NCI-H2171 treated with DMSO at 0.1 percent for 48 hours (cell line): Measurements from ENCODE around the gene ZSWIM5.

Source experiments
- DNase-seq: peaks from one replicate; lab custom pipeline; 2025; lab: John Stamatoyannopoulos, UW

ZSWIM5 gene

GRCh38 chr1:45026446-45026845 is 180.0 kb downstream of the ZSWIM5 start:
- DNase-seq, result no peak

GRCh38 chr1:45023663-45024062 is 182.7 kb downstream of the ZSWIM5 start:
- no peak for DNase-seq

GRCh38 chr1:45018599-45019230 is 187.7 kb downstream of the ZSWIM5 start:
- peak; percentile 75 for DNase-seq

GRCh38 chr1:45016767-45017166 is 189.6 kb downstream of the ZSWIM5 start:
- no peak for DNase-seq

GRCh38 chr1:45016090-45016697 is 190.2 kb downstream of the ZSWIM5 start:
- no peak for DNase-seq

GRCh38 chr1:45015683-45016082 is 190.7 kb downstream of the ZSWIM5 start:
- no peak for DNase-seq

GRCh38 chr1:45014321-45015028 is 191.9 kb downstream of the ZSWIM5 start:
- peak; percentile 82 for DNase-seq

GRCh38 chr1:45013551-45014209 is 192.7 kb downstream of the ZSWIM5 start:
- no peak for DNase-seq

GRCh38 chr1:45012639-45013278 is 193.6 kb downstream of the ZSWIM5 start:
- DNase-seq, result peak; percentile 58

GRCh38 chr1:45011837-45012638 is 194.4 kb downstream of the ZSWIM5 start, which contains the start of gene UROD:
UROD (plus strand) TSS chr1:45012254; CDS start chr1:45012266, 12 bp downstream.
- peak; percentile 96 for DNase-seq

- peak; percentile 77 for DNase-seq
Measured at GRCh38 chr1:45010855-45011811, 195.3 kb downstream of the ZSWIM5 start, which contains the start of gene HECTD3. HECTD3 (minus strand) TSS chr1:45011324; CDS start chr1:45011257, 67 bp downstream.

GRCh38 chr1:45009956-45010854 is 196.2 kb downstream of the ZSWIM5 start:
- DNase-seq, result peak; percentile 68

GRCh38 chr1:45009296-45009865 is 197.0 kb downstream of the ZSWIM5 start:
- DNase-seq, result no peak

GRCh38 chr1:45008516-45008915 is 197.9 kb downstream of the ZSWIM5 start:
- DNase-seq, result no peak

GRCh38 chr1:45008076-45008475 is 198.3 kb downstream of the ZSWIM5 start:
- no peak for DNase-seq

- DNase-seq, result no peak
Measured at GRCh38 chr1:45007311-45007710, 199.1 kb downstream of the ZSWIM5 start.

- no peak for DNase-seq
Measured at GRCh38 chr1:45005761-45006160, 200.6 kb downstream of the ZSWIM5 start.

- no peak for DNase-seq
Measured at GRCh38 chr1:45004281-45004920, 202.0 kb downstream of the ZSWIM5 start.
